Stimulated activated CD8-positive, alpha-beta memory T cell treated with anti-CD3 and anti-CD28 coated beads, Interleukin-7, amount 100 ng/mL, for 24 hours (primary cell): Measurements from ENCODE around the gene ALK.
"Not testable (repeated sequence)": the region's sequence is repeated elsewhere in the genome, so short reads cannot be mapped to it uniquely, and the experiment has no call there.

ENCODE experiments used
- DNase-seq: peaks from one replicate; pipeline ENCODE4 v3.0.0-alpha.2; 2020; ENCODE audit warnings: low read depth

The ALK gene

DNA sequence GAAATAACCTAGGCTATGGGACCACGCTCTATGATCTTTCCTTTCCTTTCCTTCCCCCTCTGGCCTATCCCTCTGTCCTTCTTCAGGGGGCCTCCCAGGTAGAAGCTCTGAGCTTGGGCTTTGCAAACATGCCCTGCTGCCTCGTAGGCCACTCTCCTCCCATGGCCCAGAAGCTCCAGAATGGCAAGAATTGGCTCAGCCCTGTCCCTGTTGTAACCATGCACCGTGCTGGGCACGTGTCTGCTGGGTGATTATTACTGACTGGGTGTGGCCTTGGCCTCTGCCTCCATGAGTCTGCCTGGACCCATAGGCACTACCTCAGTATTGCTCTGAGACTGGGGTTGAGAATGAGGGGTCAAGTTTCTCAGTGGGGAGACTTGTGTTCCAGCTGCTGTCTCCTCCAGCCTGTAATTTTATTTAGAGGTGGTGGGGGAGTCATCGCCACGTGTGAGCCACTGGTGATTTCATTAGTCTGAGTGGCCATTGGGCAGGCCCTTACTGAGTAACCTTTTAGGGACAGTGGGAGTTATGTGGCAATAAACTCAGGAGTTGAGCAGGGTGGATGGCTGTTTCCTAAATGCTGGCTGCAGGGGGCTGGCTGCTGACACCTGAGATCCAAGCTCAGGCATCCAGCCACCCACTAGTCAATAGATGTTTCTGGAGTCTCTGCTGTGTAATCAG lies 648.2 kb downstream of the ALK start:
- no peak for DNase-seq

GRCh38 chr2:29272311-29272710 lies 649.1 kb downstream of the ALK start:
- no peak for DNase-seq

GRCh38 chr2:29270701-29271121 lies 650.7 kb downstream of the ALK start:
- no peak for DNase-seq

GRCh38 chr2:29269765-29270109 lies 651.6 kb downstream of the ALK start:
- no peak for DNase-seq

DNA sequence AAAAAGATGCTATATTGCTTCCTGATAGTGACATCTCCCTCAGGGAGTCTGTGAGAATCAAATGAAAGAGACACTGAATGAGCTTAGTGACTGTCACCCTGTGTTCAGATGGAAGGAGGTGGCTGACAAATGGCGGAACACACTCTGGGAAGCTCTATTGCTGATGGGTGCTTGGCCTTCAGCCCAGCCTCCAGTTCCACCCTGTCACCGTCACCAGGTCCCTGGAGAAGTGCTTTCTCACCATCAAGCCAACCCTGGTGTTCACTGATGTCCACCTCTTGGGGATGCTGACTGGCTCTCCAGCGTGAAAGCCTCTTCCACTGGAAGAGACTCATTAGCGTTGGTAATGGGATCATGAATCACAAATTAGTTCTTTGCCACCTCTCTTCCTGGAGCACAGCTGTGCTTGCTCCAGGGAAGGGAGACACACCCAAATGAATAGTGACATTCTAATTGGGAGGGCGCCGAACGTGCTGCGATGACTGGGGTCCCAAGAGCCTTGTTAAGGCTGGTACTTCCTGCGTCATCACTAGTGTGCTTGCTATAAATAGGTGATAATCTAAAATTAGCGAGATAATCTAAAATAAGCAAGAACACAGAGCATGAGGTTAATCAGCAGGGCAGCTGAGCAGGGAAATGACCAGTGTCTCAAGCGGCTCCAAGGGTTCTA lies 652.2 kb downstream of the ALK start:
- DNase-seq = no peak

- DNase-seq = no peak
Observed at GRCh38 chr2:29267720-29268119, 653.7 kb downstream of the ALK start.

DNA sequence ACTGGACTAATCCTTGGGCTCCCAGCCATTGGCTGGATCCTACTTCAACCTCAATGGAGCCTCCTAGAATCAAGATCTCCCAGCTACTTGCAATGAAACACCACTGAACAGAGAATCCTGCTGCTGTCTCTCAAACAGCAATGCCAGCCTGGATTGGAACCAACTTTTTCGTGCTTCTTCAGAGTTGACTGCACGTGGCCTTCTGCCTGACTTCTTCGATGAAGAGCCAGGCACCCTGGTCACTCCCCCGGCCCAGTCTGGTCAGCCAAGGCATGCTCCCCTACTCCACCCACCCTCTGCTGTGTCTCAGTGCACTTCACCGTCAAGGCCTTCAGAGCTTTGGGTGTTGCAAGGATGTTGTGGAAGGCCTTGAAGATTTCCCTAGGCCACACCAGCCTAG lies 657.5 kb downstream of the ALK start:
- DNase-seq = no peak

DNA sequence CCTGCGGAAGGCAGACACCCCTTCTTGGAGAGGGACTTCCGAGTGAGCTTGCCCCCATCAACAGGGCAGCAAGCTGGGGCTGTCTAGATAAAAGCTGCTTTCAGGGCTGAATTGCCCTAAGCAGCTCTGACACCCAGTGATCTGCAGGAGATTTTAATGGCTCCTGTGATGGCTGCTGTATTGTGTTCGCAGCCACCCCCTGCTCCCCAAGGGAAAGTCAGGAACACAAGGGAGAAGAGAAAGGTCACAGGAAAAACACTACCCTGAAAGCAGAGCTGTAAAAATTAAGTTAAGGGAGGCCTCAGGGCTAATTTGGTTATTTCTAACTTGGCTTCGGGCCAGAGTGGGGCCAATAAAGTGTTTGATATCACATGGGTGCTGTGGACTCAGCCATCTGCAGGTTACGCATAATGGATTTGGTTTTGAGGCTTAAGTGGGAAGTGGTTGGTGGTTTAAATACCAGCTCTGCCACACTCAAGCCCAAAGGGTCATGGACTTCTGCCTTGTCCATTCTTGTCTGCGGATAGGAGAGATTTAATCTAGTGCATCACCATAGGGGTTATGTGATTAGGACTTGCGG lies 658.6 kb downstream of the ALK start:
- DNase-seq = no peak

DNA sequence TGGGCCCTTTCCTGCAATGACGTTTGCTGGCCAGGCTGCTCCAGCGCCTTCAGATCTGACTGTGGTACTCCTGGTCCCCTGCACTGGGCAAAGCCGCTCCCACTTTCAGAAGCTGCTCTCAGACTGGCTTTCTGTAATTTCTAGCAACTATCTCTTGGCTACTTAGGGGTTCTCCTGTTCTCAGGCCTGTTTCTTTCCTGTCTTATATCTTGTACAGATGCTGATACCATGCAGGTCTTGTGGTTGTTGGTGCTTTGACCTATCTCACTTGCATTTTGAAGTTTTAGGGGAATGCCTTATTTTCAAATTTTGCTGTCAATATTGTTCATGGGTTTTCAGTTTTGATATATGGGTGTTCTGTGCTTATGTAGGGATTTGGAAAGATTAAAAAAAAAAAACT lies 660.4 kb downstream of the ALK start:
- no peak for DNase-seq

DNA sequence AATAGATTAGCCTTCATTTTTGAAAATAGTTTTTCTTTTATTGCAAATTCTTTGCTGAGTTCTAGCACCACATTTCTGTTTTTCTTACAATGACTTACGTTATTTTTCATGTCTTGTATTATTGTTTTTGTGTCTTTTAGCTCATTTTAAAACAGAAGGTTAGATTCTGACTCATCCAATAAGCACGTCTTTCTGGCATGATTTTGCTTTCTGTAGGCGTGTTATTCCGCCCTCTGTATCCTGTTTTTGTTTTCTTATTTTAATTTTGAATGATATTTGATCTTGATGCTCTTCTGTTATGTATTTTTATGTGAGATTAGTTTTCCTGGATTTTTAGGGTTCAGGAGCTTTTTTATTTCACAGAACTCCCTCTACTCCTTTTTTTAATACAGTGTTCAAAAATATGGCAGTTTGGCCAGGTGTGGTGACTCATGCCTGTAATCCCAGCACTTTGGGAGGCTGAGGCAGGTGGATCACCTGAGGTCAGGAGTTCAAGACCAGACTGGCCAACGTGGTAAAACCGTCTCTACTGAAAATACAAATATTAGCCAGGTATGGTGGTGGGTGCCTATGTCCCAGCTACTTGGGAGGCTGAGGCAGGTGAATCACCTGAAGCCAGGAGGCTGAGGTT lies 661.1 kb downstream of the ALK start:
- DNase-seq = no peak

DNA sequence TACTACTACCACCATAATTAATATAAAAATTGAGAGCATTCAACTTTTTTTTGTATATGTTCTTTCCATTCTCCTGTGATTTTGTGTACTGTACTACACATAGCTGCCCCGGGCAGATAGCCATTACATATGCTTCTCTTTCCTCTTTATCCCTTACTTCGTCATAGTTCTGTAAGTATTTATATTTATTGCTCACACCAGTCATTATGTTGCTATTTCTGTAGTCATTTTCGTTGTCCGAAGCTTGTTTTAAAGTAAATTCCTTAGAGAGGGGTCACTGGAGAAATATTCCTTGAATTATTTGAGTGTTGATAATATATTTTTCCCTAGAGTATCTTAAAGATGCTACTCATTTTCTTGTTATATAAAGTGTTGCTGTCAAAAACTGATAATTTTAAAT lies 662.2 kb downstream of the ALK start:
- no peak for DNase-seq

- no peak for DNase-seq
Observed at GRCh38 chr2:29255004-29255403, 666.4 kb downstream of the ALK start.

- not testable (repeated sequence) for DNase-seq
Observed at GRCh38 chr2:29253495-29254275, 667.7 kb downstream of the ALK start.

GRCh38 chr2:29253026-29253425 lies 668.4 kb downstream of the ALK start:
- DNase-seq = no peak

DNA sequence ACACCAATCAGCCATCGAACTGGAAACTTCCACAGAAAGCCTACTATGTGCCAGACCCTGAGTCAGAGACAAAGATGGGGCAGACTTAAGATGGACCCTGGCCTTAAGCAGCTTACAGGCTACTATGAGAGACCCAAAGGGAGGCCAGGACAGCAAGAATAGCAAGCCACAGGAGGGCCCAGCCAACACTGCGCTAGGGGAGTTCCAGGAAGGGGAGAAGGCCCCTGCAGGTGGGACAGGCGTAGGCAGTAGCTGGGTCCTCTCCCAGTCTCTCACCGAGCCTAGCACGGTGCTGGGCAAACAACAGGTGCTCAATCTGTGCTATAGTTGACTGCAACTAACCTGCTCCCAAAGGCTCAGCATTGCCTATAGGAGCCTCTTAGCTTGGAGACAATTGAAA lies 670.0 kb downstream of the ALK start:
- DNase-seq = no peak

DNA sequence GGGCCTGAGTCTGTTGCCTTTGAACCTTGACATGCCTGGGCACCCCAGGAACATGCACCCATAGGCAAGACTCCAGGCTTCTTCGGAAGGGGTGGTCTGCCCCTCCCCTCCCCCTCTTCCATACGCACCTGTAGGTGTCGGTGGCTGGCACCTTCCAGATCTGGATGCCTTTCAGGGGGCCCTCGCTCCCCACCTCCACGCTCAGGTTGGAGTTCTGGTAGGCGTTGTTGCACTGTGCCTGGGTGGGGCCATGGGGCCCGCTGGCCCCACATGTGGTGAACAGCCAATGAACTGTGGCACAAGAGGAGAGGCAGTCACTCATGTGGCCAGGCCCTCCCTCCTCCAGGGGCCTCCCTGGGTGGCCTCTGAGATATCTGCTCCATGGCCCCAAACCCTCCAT lies 670.4 kb downstream of the ALK start:
- DNase-seq = no peak

GRCh38 chr2:29249666-29250253 lies 671.6 kb downstream of the ALK start:
- no peak for DNase-seq

DNA sequence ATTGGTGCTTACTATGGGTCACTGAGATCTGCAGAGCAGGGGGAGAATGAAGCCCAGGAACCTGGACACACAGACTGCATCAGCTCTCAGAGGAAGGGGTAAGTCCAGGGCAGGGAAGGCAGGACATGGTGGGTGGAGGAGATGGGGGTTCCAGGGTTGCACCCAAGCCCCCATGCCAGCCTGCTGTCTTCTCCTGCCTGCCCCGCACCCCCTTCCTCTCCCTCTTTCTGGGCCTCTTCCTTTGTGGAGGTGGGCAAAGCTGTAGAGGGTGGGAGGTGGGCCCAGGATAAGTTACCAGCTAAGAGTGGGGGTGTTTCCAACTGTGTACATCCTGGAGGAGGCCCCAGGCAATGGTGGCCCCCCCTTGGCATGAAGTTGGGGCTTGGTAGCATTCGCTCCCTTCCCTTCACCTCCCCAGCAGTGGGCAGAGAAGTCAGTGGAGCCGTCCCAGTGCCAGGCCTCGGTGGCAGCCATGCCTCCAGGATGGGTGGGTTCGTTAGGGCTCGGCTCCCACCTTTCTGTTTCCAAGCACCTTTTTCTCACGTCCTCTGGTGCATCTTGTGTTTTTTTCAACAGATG lies 674.0 kb downstream of the ALK start:
- no peak for DNase-seq

GRCh38 chr2:29246383-29247300 lies 674.7 kb downstream of the ALK start:
- DNase-seq = no peak

DNA sequence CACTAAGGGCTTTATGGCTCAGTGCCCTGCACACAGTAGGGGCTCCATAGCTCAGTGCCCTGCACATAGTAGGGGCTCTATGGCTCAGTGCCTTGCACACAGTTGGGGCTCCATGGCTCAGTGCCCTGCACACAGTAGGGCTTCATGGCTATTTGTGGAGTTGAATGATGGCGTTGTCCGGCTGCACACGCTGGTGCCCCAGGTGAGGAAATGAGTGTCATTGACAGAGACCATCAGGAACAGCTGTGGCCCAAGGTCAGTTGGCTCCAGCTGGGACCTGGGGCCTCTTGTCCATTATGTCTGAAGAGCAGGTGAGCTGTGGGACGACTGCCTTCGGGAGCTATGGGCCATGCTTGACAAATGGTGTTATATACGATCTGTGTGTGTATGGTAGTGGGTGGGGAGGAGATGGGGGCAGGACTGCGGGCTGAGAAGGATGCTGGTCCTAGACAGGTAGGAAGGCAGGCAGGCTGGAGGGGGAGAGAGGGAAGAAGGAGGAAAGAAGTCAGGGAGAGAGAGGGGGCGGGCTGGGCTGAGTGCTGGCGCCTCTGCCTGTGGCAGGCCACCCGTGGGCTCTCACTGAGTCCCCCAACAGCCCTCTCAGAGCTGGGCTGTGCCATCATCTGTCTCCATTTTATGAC lies 675.5 kb downstream of the ALK start:
- no peak for DNase-seq
